IMR-90 (cell line): ENCODE measurements around the gene RNF31. TPM values are rescaled to one million over a fixed set of nuclear protein-coding genes. Genes with fewer than 3 reads are reported as not detected.
A peak's percentile ranks its signal among the peaks of the same experiment; 100 is the strongest.

Source experiments
- ATAC-seq: fragments of 200-7000 bp; cut with Tn5 transposase; 2 replicates; pipeline ENCODE4 v1.9.1; 2020; ENCODE audit warnings: low read depth, mild to moderate bottlenecking, moderate library complexity
- BruUV-seq: library from RNA; stranded (reverse); fragments of 400-500 nt; replicated peaks from 2 replicates; lab custom pipeline; 2021; lab: Mats Ljungman, UMichigan
- CTCF ChIA-PET: fragments of 300-600 bp; formaldehyde crosslinking; extraction: SDS; loops from one replicate; lab custom pipeline; 2021; ENCODE audit warnings: antibody characterized with exemption; lab: Yijun Ruan, JAX
- POLR2A ChIA-PET: fragments of 300-600 bp; sonication (Branson Sonifier 250); formaldehyde crosslinking; loops from one replicate; lab custom pipeline; 2022; ENCODE audit warnings: antibody characterized with exemption; ENCODE audit not compliant: unreplicated experiment; lab: Charles Lee
- DNase-seq: peaks from one replicate; pipeline ENCODE4 v3.0.0; 2013
- H2AFZ ChIP-seq: replicated peaks from 2 replicates; pipeline ENCODE3; 2013; ENCODE audit warnings: low read length, mild to moderate bottlenecking; ENCODE audit not compliant: poor library complexity
- H2AK5ac ChIP-seq: 2 replicates; pipeline ENCODE4 v1.6.1; 2013; ENCODE audit warnings: low read depth, low read length, inconsistent platforms
- H2AK9ac ChIP-seq: replicated peaks from 2 replicates; pipeline ENCODE3; 2013; ENCODE audit warnings: mild to moderate bottlenecking, low read depth, low read length, moderate library complexity; ENCODE audit not compliant: poor library complexity
- H2BK120ac ChIP-seq: 2 replicates; pipeline ENCODE4 v1.6.1; 2013; ENCODE audit warnings: low read depth, low read length, inconsistent platforms
- H2BK15ac ChIP-seq: 3 replicates; pipeline ENCODE4 v1.6.1; 2013; ENCODE audit warnings: low read depth, low read length, inconsistent platforms
- H2BK20ac ChIP-seq: 2 replicates; pipeline ENCODE4 v1.6.1; 2013; ENCODE audit warnings: low read depth, mild to moderate bottlenecking, inconsistent platforms, low read length, moderate library complexity
- H2BK5ac ChIP-seq: 2 replicates; pipeline ENCODE4 v1.6.1; 2013; ENCODE audit warnings: mild to moderate bottlenecking, low read depth, low read length, inconsistent platforms; ENCODE audit not compliant: poor library complexity, severe bottlenecking
- H3K14ac ChIP-seq: replicated peaks from 2 replicates; pipeline ENCODE4 v1.6.1; 2013; ENCODE audit warnings: low read depth, low read length, inconsistent platforms
- H3K18ac ChIP-seq: 2 replicates; pipeline ENCODE4 v1.6.1; 2013; ENCODE audit warnings: low read depth, low read length, control low read depth
- H3K23ac ChIP-seq: 2 replicates; pipeline ENCODE4 v1.6.1; 2013; ENCODE audit warnings: low read depth, low read length, inconsistent platforms
- H3K27ac ChIP-seq: 2 replicates; pipeline ENCODE4 v1.5.1; 2013; ENCODE audit warnings: mild to moderate bottlenecking, control low read depth, low read length; ENCODE audit not compliant: insufficient read depth
- H3K27me3 ChIP-seq: 2 replicates; pipeline ENCODE4 v1.6.1; 2013; ENCODE audit warnings: low read length; ENCODE audit not compliant: control insufficient read depth, insufficient read depth
- H3K36me3 ChIP-seq: 2 replicates; pipeline ENCODE4 v1.6.1; 2013; ENCODE audit warnings: low read length, mixed read lengths; ENCODE audit not compliant: control insufficient read depth, insufficient read depth
- H3K4ac ChIP-seq: 2 replicates; pipeline ENCODE4 v1.6.1; 2013; ENCODE audit warnings: low read depth, low read length, inconsistent platforms
- H3K4me1 ChIP-seq: 2 replicates; pipeline ENCODE4 v1.6.1; 2013; ENCODE audit warnings: low read length, mixed read lengths; ENCODE audit not compliant: control insufficient read depth, insufficient read depth
- H3K4me2 ChIP-seq: 2 replicates; pipeline ENCODE4 v1.6.1; 2013; ENCODE audit warnings: low read depth, mild to moderate bottlenecking, control low read depth, low read length, moderate library complexity
- H3K4me3 ChIP-seq: 2 replicates; pipeline ENCODE4 v1.5.1; 2013; ENCODE audit warnings: low read depth, mild to moderate bottlenecking, control low read depth, low read length, moderate library complexity; ENCODE audit not compliant: insufficient read depth
- H3K56ac ChIP-seq: 2 replicates; pipeline ENCODE4 v1.6.1; 2013; ENCODE audit warnings: low read length, inconsistent platforms; ENCODE audit not compliant: insufficient read depth; ENCODE audit errors: extremely low read depth
- H3K79me1 ChIP-seq, 2 experiments: 2 replicates each; pipeline ENCODE4 v1.6.1; 2013; ENCODE audit warnings: low read length in 2 of 2, inconsistent platforms in 1 of 2, low read depth in 1 of 2
- H3K9ac ChIP-seq: 2 replicates; pipeline ENCODE4 v1.6.1; 2013; ENCODE audit warnings: low read depth, low read length, control low read depth
- H3K9me1 ChIP-seq: 2 replicates; pipeline ENCODE4 v1.6.1; 2013; ENCODE audit warnings: low read length, inconsistent platforms; ENCODE audit not compliant: insufficient read depth
- H3K9me3 ChIP-seq: 2 replicates; pipeline ENCODE4 v1.6.1; 2013; ENCODE audit warnings: low read length; ENCODE audit not compliant: control insufficient read depth, insufficient read depth
- H4K20me1 ChIP-seq: 2 replicates; pipeline ENCODE4 v1.6.1; 2013; ENCODE audit warnings: low read length, inconsistent platforms; ENCODE audit not compliant: insufficient read depth
- H4K5ac ChIP-seq: 2 replicates; pipeline ENCODE4 v1.6.1; 2013; ENCODE audit warnings: mild to moderate bottlenecking, low read depth, low read length, control low read depth
- H4K8ac ChIP-seq, 2 experiments: 2 replicates each; pipeline ENCODE4 v1.6.1; 2013; ENCODE audit warnings: low read depth in 2 of 2, low read length in 2 of 2, control low read depth in 1 of 2, inconsistent platforms in 1 of 2
- H4K91ac ChIP-seq: 2 replicates; pipeline ENCODE4 v1.6.1; 2013; ENCODE audit warnings: low read depth, low read length, inconsistent platforms; ENCODE audit not compliant: insufficient read depth
- CEBPB ChIP-seq: IDR thresholded peaks from 2 replicates; pipeline ENCODE4 v1.6.1; 2012; ENCODE audit warnings: low read depth, low read length, improper control_type of control experiment
- CHD1 ChIP-seq: IDR thresholded peaks from 2 replicates; pipeline ENCODE4 v1.6.1; 2012; ENCODE audit warnings: low read depth, low read length, improper control_type of control experiment
- FOS ChIP-seq: fragments of 150-350 bp; IDR thresholded peaks from 2 replicates; pipeline ENCODE4 v1.6.1; 2016; ENCODE audit warnings: low read depth, low read length
- MAFK ChIP-seq: IDR thresholded peaks from 2 replicates; pipeline ENCODE4 v1.6.1; 2012; ENCODE audit warnings: low read depth, low read length, improper control_type of control experiment
- NFE2L2 ChIP-seq: fragments of 150-350 bp; IDR thresholded peaks from 2 replicates; pipeline ENCODE4 v1.6.1; 2016; ENCODE audit warnings: low read depth, mild to moderate bottlenecking, low read length
- POLR2A ChIP-seq: IDR thresholded peaks from 2 replicates; pipeline ENCODE4 v1.6.1; 2012; ENCODE audit warnings: mild to moderate bottlenecking, low read depth, low read length
- RAD21 ChIP-seq: IDR thresholded peaks from 2 replicates; pipeline ENCODE4 v1.6.1; 2012; ENCODE audit warnings: low read length, improper control_type of control experiment
- RCOR1 ChIP-seq: IDR thresholded peaks from 2 replicates; pipeline ENCODE4 v1.6.1; 2012; ENCODE audit warnings: mild to moderate bottlenecking, low read length, improper control_type of control experiment; ENCODE audit not compliant: insufficient replicate concordance
- WGBS, 2 experiments: methylation state at CpG; one replicate each; pipeline versions ENCODE4 v1.1.5 to v1.1.7; 2013; ENCODE audit warnings: missing lambda C conversion rate in 2 of 2; ENCODE audit not compliant: insufficient read length in 1 of 2; ENCODE audit errors: extremely low coverage in 2 of 2; 5-methylcytosine and 5-hydroxymethylcytosine counted together
- dilution Hi-C: fragments of 300-500 bp; cut with HindIII; formaldehyde crosslinking; loops from one replicate; pipeline ENCODE4 v1.14.3; 2018; ENCODE audit warnings: low sequenced_read_pairs; ENCODE audit not compliant: unreplicated experiment
- in situ Hi-C: fragments of 300-500 bp; cut with MboI; formaldehyde crosslinking; loops from 3 replicates; pipeline ENCODE4 v1.14.3; 2019; ENCODE audit warnings: low sequenced_read_pairs, inconsistent platforms, mixed read lengths
- intact Hi-C: fragments of 100-400 bp; cut with micrococcal nuclease; formaldehyde crosslinking; loops from 2 replicates; pipeline ENCODE4 v1.10.0; 2022
- polyA plus RNA-seq, 3 experiments: library from polyadenylated mRNA; depleted of rRNA; stranded (reverse); fragments of >200 nt; gene quantifications; 2 replicates each; pipeline ENCODE4 v1.2.3, GENCODE V29; 2012; ENCODE audit warnings: low replicate concordance in 1 of 3
- total RNA-seq: library from RNA; depleted of rRNA; stranded (reverse); fragments of >200 nt; gene quantifications from 2 replicates; pipeline ENCODE4 v1.2.3, GENCODE V29; 2012
- TF ChIP-seq, protein P1 (sequence below): conservative IDR thresholded peaks from 2 replicates; pipeline ENCODE4 v1.5.1; 2012; ENCODE audit warnings: mild to moderate bottlenecking, low read depth, low read length, improper control_type of control experiment

RNF31 gene
- total and polyA plus RNA-seq, 2 of the 4 experiments (the other 2 are of a cell fraction), result 31.6 to 37.5 TPM

DNA sequence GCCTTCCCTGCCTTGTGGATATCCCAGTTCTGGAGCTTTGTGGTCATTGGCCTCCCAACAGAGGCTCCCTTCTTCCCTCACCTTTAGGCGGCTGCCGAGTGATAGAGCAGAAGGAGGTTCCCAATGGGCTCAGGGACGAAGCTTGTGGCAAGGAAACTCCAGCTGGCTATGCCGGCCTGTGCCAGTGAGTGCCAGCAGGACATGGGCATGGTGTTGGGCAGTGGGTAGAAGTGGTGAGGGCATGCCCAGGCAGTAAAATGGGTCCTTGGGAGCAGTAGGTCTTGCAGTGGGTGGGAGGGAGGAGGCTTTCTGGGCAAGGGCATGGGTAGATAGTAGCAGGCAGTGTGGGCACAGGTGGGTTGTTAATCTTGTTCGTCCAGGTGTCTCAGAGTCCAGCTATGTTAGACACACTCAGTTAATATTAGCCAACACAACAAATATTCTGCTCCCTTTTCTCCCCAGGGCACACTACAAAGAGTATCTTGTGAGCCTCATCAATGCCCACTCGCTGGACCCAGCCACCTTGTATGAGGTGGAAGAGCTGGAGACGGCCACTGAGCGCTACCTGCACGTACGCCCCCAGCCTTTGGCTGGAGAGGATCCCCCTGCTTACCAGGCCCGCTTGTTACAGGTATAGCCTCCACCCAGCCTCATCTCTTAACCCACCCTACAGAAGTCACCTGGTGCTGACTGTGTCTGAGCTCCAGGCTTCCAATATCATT, 12.6 kb downstream of the RNF31 start:
- H3K4ac ChIP-seq, result no peak overlapping the region
- in situ Hi-C loops (no loop called here), intact Hi-C loops (no loop called here), dilution Hi-C loops (no loop called here)
- peak overlapping the region; percentile 44 for H2AFZ ChIP-seq
- H3K9me3 ChIP-seq, result no peaks in the 10 kb centered on the region
- H3K14ac ChIP-seq, result no peak overlapping the region
- H2BK20ac ChIP-seq, result no peak overlapping the region
- no peak overlapping the region for H3K56ac ChIP-seq
- no peak overlapping the region for H3K9ac ChIP-seq
- ChIA-PET CTCF (interaction anchor here (0.6 to 1.6 kb wide), 2 partner anchors 11 to 30 kb away, joined by 3 to 14 read pairs; partner anchors contain the start of gene RNF31), POLR2A (no interaction called here)
- no peak overlapping the region for H2BK120ac ChIP-seq
- no peak overlapping the region for H4K5ac ChIP-seq
- peak overlapping the region; percentile 8; the same call in 1 of the 2 replicates for H3K27ac ChIP-seq
- BruUV-seq, result no TSS peak
- no peak overlapping the region for H3K4me2 ChIP-seq
- peaks cover 5% of the 10 kb centered on the region for H3K9me1 ChIP-seq
- H4K8ac ChIP-seq, result no peak overlapping the region
- peaks cover 7% of the 10 kb centered on the region for H3K4me1 ChIP-seq
- no peak overlapping the region for H3K23ac ChIP-seq
- H3K79me1 ChIP-seq, result peaks cover 17 to 39% of the 10 kb centered on the region in 2 experiments
- peak overlapping the region; percentile 57 for H2AK9ac ChIP-seq
- 100% methylated on average over 1 of the region's 11 CpGs; no CpG with 5 or more reads in 1 of the 2 experiments for WGBS, 2 experiments
- ATAC-seq, result no peak
- H4K20me1 ChIP-seq, result no peaks in the 10 kb centered on the region
- no peak overlapping the region for H3K18ac ChIP-seq
- peak overlapping the region; percentile 37 for H2BK5ac ChIP-seq
- H4K91ac ChIP-seq, result no peak overlapping the region
- H2BK15ac ChIP-seq, result no peak overlapping the region; the same call in 2 of the 3 replicates
- H3K27me3 ChIP-seq, result no peaks in the 10 kb centered on the region
- DNase-seq, result no peak
- no peak overlapping the region for H3K4me3 ChIP-seq
- H2AK5ac ChIP-seq, result peak overlapping the region; percentile 24; the same call in 1 of the 2 replicates
- peaks cover 66% of the 10 kb centered on the region for H3K36me3 ChIP-seq
- TF ChIP-seq RAD21, result no peak
- no peak for TF ChIP-seq MAFK
- no peak for TF ChIP-seq NFE2L2
- TF ChIP-seq CEBPB, result no peak
- no peak for TF ChIP-seq FOS
- TF ChIP-seq RCOR1, result no peak
- TF ChIP-seq POLR2A, result no peak
- TF ChIP-seq CHD1, result no peak
- TF ChIP-seq, protein P1, sequence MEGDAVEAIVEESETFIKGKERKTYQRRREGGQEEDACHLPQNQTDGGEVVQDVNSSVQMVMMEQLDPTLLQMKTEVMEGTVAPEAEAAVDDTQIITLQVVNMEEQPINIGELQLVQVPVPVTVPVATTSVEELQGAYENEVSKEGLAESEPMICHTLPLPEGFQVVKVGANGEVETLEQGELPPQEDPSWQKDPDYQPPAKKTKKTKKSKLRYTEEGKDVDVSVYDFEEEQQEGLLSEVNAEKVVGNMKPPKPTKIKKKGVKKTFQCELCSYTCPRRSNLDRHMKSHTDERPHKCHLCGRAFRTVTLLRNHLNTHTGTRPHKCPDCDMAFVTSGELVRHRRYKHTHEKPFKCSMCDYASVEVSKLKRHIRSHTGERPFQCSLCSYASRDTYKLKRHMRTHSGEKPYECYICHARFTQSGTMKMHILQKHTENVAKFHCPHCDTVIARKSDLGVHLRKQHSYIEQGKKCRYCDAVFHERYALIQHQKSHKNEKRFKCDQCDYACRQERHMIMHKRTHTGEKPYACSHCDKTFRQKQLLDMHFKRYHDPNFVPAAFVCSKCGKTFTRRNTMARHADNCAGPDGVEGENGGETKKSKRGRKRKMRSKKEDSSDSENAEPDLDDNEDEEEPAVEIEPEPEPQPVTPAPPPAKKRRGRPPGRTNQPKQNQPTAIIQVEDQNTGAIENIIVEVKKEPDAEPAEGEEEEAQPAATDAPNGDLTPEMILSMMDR, result no peak
